ENCODE data around the gene C5orf46. TPM values are rescaled to one million over a fixed set of nuclear protein-coding genes. Genes with fewer than 3 reads are reported as not detected.

C5orf46 gene
- total RNA-seq, 1 experiment from 2014 or later, result not detected

GRCh38 chr5:147869112-147869511, 37.2 kb downstream of the C5orf46 start:
- ChIA-PET CTCF (no interaction called here), POLR2A (ENCODE audit: low non-redundant PET) (no interaction called here)
- peaks cover 5% of the 10 kb centered on the region for H3K4me1 ChIP-seq (ENCODE audit: insufficient read depth, low read length, poor library complexity, severe bottlenecking)
- TF ChIP-seq EZH2 (IDR thresholded peaks at IDR 0.05; ENCODE audit: borderline replicate concordance, low read depth, low read length, poor library complexity, severe bottlenecking) (no peak), CTCF (conservative IDR thresholded peaks at IDR 0.05; ENCODE audit: low read depth, low read length) (no peak)
- H3K27ac ChIP-seq (ENCODE audit: low read depth, low read length, poor library complexity, severe bottlenecking), result no peak overlapping the region
- H3K9me3 ChIP-seq (ENCODE audit: low read depth, low read length, poor library complexity, severe bottlenecking), result no peaks in the 10 kb centered on the region
- H3K27me3 ChIP-seq (replicated peaks; ENCODE audit: insufficient read depth, low read depth, low read length, poor library complexity), result no peaks in the 10 kb centered on the region
- DNase-seq (ENCODE audit: low spot score), result peak; percentile 39
- no peaks in the 10 kb centered on the region for H3K36me3 ChIP-seq (ENCODE audit: insufficient read depth, low read length, poor library complexity, severe bottlenecking)
- BruUV-seq (replicated peaks), result no TSS peak
- intact Hi-C loops (cut with micrococcal nuclease; ENCODE audit: unreplicated experiment), result no loop called here
- no peak overlapping the region for H3K4me3 ChIP-seq (ENCODE audit: low read depth, low read length, poor library complexity, severe bottlenecking)

GRCh38 chr5:147863454-147864158, 42.7 kb downstream of the C5orf46 start:
- H3K36me3 ChIP-seq (ENCODE audit: insufficient read depth, low read length, poor library complexity, severe bottlenecking), result no peaks in the 10 kb centered on the region
- no peak overlapping the region for H3K4me3 ChIP-seq (ENCODE audit: low read depth, low read length, poor library complexity, severe bottlenecking)
- intact Hi-C loops (cut with micrococcal nuclease; ENCODE audit: unreplicated experiment), result no loop called here
- ChIA-PET CTCF (no interaction called here), POLR2A (ENCODE audit: low non-redundant PET) (no interaction called here)
- H3K27me3 ChIP-seq (replicated peaks; ENCODE audit: insufficient read depth, low read depth, low read length, poor library complexity), result no peaks in the 10 kb centered on the region
- no peak overlapping the region for H3K27ac ChIP-seq (ENCODE audit: low read depth, low read length, poor library complexity, severe bottlenecking)
- no TSS peak for BruUV-seq (replicated peaks)
- DNase-seq (ENCODE audit: low spot score), result no peak
- no peaks in the 10 kb centered on the region for H3K9me3 ChIP-seq (ENCODE audit: low read depth, low read length, poor library complexity, severe bottlenecking)
- H3K4me1 ChIP-seq (ENCODE audit: insufficient read depth, low read length, poor library complexity, severe bottlenecking), result no peaks in the 10 kb centered on the region
- TF ChIP-seq EZH2 (IDR thresholded peaks at IDR 0.05; ENCODE audit: borderline replicate concordance, low read depth, low read length, poor library complexity, severe bottlenecking) (no peak), CTCF (conservative IDR thresholded peaks at IDR 0.05; ENCODE audit: low read depth, low read length) (no peak)

- no TSS peak for BruUV-seq (replicated peaks)
- POLR2A ChIA-PET (ENCODE audit: low non-redundant PET), result no interaction called here
- no peak overlapping the region for H3K4me3 ChIP-seq (ENCODE audit: low read depth, low read length, poor library complexity, severe bottlenecking)
- CTCF ChIA-PET, result no interaction called here
- no peaks in the 10 kb centered on the region for H3K27me3 ChIP-seq (replicated peaks; ENCODE audit: insufficient read depth, low read depth, low read length, poor library complexity)
- H3K36me3 ChIP-seq (ENCODE audit: insufficient read depth, low read length, poor library complexity, severe bottlenecking), result no peaks in the 10 kb centered on the region
- H3K9me3 ChIP-seq (ENCODE audit: low read depth, low read length, poor library complexity, severe bottlenecking), result no peaks in the 10 kb centered on the region
- TF ChIP-seq CTCF (conservative IDR thresholded peaks at IDR 0.05; ENCODE audit: low read depth, low read length), result no peak
- TF ChIP-seq EZH2 (IDR thresholded peaks at IDR 0.05; ENCODE audit: borderline replicate concordance, low read depth, low read length, poor library complexity, severe bottlenecking), result no peak
- H3K27ac ChIP-seq (ENCODE audit: low read depth, low read length, poor library complexity, severe bottlenecking), result no peak overlapping the region
- H3K4me1 ChIP-seq (ENCODE audit: insufficient read depth, low read length, poor library complexity, severe bottlenecking), result no peaks in the 10 kb centered on the region
- intact Hi-C loops (cut with micrococcal nuclease; ENCODE audit: unreplicated experiment), result no loop called here
- DNase-seq (ENCODE audit: low spot score), result no peak
Measured at GRCh38 chr5:147860641-147861025, 45.7 kb downstream of the C5orf46 start.
